H1 (cell line): ENCODE measurements around the gene DNMT3L.

Experiments
- EGR1 ChIP-seq: IDR thresholded peaks from 2 replicates; pipeline ENCODE4 v1.6.1; 2011; ENCODE audit warnings: low read depth, low read length, borderline replicate concordance
- JUND ChIP-seq: IDR thresholded peaks from 2 replicates; pipeline ENCODE4 v1.6.1; 2011; ENCODE audit warnings: mild to moderate bottlenecking, improper control_type of control experiment, low read length
- KDM1A ChIP-seq: fragments of 200-600, 300-600 bp; sonication (generic); IDR thresholded peaks from 2 replicates; pipeline ENCODE4 v1.7.1; 2016; ENCODE audit warnings: mild to moderate bottlenecking, low read length, borderline replicate concordance
- POLR2A ChIP-seq, 2 experiments: IDR thresholded peaks; 1 replicate in 1 of 2; 2 replicates in 1 of 2; pipeline ENCODE4 v1.6.1; 2011; ENCODE audit warnings: low read depth in 2 of 2, low read length in 2 of 2, mild to moderate bottlenecking in 2 of 2; ENCODE audit errors: control extremely low read depth in 1 of 2
- RFX5 ChIP-seq: IDR thresholded peaks from 2 replicates; pipeline ENCODE4 v1.6.1; 2011; ENCODE audit warnings: low read depth, low read length, improper control_type of control experiment, borderline replicate concordance
- SIN3A ChIP-seq, 2 experiments: IDR thresholded peaks in 1 of 2; conservative IDR thresholded peaks in 1 of 2; 2 replicates each; pipeline ENCODE4 v1.6.1; 2011 to 2012; ENCODE audit warnings: low read length in 2 of 2, improper control_type of control experiment in 1 of 2, low read depth in 1 of 2, mild to moderate bottlenecking in 1 of 2
- TF ChIP-seq, protein P1 (sequence below), 3 experiments: IDR thresholded peaks; 1 replicate in 2 of 3; 2 replicates in 1 of 3; pipeline versions ENCODE4 v1.5.1 to v1.6.1; 2011; ENCODE audit warnings: low read length in 3 of 3, mild to moderate bottlenecking in 3 of 3, inconsistent platforms in 2 of 3, low read depth in 1 of 3, moderate library complexity in 1 of 3; ENCODE audit not compliant: insufficient read depth in 1 of 3; ENCODE audit errors: control extremely low read depth in 1 of 3

DNA sequence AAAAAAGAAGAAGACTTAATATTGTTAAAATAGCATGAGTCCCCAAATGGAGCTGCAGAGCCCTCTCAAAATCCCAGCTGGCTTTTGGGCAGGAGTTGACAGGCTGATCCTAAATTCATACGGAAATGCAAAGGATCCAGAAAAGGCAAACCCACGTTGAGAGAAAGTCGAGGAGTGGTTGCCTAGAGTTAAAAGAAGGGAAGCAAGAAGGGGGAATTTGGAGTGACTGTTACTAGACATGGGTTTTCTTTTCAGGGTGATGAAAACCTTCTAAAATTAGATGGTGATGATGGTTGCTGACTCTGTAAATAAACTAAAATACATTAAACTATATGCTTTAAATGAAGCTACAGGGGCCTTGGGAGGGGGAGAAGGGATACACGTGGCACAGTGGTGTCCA lies 1.6 kb downstream of the DNMT3L start:
- no peak for TF ChIP-seq RFX5
- no peak for TF ChIP-seq POLR2A (IDR thresholded peaks at IDR 0.05; ENCODE audit: control extremely low read depth in 1 of 2, low read depth in 2 of 2, low read length in 2 of 2)
- TF ChIP-seq, protein P1, sequence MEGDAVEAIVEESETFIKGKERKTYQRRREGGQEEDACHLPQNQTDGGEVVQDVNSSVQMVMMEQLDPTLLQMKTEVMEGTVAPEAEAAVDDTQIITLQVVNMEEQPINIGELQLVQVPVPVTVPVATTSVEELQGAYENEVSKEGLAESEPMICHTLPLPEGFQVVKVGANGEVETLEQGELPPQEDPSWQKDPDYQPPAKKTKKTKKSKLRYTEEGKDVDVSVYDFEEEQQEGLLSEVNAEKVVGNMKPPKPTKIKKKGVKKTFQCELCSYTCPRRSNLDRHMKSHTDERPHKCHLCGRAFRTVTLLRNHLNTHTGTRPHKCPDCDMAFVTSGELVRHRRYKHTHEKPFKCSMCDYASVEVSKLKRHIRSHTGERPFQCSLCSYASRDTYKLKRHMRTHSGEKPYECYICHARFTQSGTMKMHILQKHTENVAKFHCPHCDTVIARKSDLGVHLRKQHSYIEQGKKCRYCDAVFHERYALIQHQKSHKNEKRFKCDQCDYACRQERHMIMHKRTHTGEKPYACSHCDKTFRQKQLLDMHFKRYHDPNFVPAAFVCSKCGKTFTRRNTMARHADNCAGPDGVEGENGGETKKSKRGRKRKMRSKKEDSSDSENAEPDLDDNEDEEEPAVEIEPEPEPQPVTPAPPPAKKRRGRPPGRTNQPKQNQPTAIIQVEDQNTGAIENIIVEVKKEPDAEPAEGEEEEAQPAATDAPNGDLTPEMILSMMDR (IDR thresholded peaks at IDR 0.05; ENCODE audit: control extremely low read depth in 1 of 3, insufficient read depth in 1 of 3, low read depth in 1 of 3, low read length in 3 of 3): no peak
- TF ChIP-seq SIN3A (conservative IDR thresholded peaks at IDR 0.05 in 1 of 2, IDR thresholded peaks at IDR 0.05 in 1 of 2; ENCODE audit: low read depth in 1 of 2, low read length in 2 of 2): no peak
- no peak for TF ChIP-seq JUND
- TF ChIP-seq KDM1A: no peak
- no peak for TF ChIP-seq EGR1
